Left ventricle myocardium inferior (tissue), 1 donor: ENCODE data around the gene CPAMD8. TPM values are rescaled to one million over a fixed set of nuclear protein-coding genes. Genes with fewer than 3 reads are reported as not detected.
A peak's percentile ranks its signal among the peaks of the same experiment; 100 is the strongest.

Experiments
- DNase-seq: peaks from one replicate; pipeline ENCODE4 v3.0.0-alpha.2; 2020
- H3K27ac ChIP-seq: fragments of 200-600 bp; replicated peaks from 2 replicates; pipeline ENCODE4 v1.8.0; 2021
- H3K27me3 ChIP-seq: fragments of 200-600 bp; 2 replicates; pipeline ENCODE4 v1.8.0; 2021; ENCODE audit warnings: low read depth
- H3K36me3 ChIP-seq: fragments of 200-600 bp; 2 replicates; pipeline ENCODE4 v1.8.0; 2021
- H3K4me1 ChIP-seq: fragments of 200-600 bp; 2 replicates; pipeline ENCODE4 v1.8.0; 2021
- H3K4me3 ChIP-seq: fragments of 200-600 bp; 2 replicates; pipeline ENCODE4 v1.8.0; 2021; ENCODE audit warnings: mild to moderate bottlenecking, moderate library complexity
- H3K9me3 ChIP-seq: fragments of 200-600 bp; replicated peaks from 2 replicates; pipeline ENCODE4 v1.8.0; 2021
- CTCF ChIP-seq: fragments of 200-600 bp; IDR thresholded peaks from 2 replicates; pipeline ENCODE4 v1.8.0; 2021; ENCODE audit warnings: antibody characterized with exemption, mild to moderate bottlenecking, borderline replicate concordance
- intact Hi-C: fragments of 100-400 bp; cut with micrococcal nuclease; formaldehyde crosslinking; loops from one replicate; pipeline ENCODE4 v1.11.0; 2022
- total RNA-seq: library from RNA; stranded (reverse); fragmentation: NEBNext Ultra II Directional; extraction: Animal tissue kit (Norgen Biotek cat#: 25700); gene quantifications from one replicate; pipeline ENCODE4 v1.2.1, GENCODE V29; 2021
- donor health status: DM: no; HTN: yes; CAD: no; lungs with severe emphysema.

CPAMD8 gene
- total RNA-seq, 1 donor from 2014 or later = 13.7 TPM

GRCh38 chr19:16890461-16891184 lies 136.0 kb downstream of the CPAMD8 start:
- intact Hi-C loops = no loop called here
- DNase-seq = no peak
- no peaks in the 10 kb centered on the region for H3K36me3 ChIP-seq
- TF ChIP-seq CTCF = no peak
- no peak overlapping the region for H3K27ac ChIP-seq
- no peaks in the 10 kb centered on the region for H3K27me3 ChIP-seq
- peaks cover 61% of the 10 kb centered on the region for H3K4me1 ChIP-seq
- H3K9me3 ChIP-seq = no peaks in the 10 kb centered on the region
- no peak overlapping the region for H3K4me3 ChIP-seq

DNA sequence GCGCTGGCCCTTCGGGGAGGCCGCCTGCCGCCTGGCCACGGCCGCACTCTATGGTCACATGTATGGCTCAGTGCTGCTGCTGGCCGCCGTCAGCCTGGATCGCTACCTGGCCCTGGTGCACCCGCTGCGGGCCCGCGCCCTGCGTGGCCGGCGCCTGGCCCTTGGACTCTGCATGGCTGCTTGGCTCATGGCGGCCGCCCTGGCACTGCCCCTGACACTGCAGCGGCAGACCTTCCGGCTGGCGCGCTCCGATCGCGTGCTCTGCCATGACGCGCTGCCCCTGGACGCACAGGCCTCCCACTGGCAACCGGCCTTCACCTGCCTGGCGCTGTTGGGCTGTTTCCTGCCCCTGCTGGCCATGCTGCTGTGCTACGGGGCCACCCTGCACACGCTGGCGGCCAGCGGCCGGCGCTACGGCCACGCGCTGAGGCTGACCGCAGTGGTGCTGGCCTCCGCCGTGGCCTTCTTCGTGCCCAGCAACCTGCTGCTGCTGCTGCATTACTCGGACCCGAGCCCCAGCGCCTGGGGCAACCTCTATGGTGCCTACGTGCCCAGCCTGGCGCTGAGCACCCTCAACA lies 136.6 kb downstream of the CPAMD8 start:
- peaks cover 61% of the 10 kb centered on the region for H3K4me1 ChIP-seq

DNA sequence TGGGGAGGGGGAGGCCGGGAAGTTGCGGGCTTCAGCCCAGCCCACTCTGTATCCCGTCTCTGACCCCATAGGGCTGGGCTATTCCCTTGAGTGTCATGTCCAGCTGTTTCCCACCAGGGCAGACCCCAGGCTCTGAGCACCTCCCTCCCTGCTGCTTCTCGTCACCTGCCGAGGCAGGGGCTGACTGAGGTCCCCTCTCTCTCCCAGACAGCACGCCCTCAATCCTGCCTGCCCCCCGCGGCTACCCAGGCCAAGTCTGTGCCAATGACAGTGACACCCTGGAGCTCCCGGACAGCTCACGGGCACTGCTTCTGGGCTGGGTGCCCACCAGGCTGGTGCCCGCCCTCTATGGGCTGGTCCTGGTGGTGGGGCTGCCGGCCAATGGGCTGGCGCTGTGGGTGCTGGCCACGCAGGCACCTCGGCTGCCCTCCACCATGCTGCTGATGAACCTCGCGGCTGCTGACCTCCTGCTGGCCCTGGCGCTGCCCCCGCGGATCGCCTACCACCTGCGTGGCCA lies 137.2 kb downstream of the CPAMD8 start:
- peak overlapping the region; percentile 89 for H3K27ac ChIP-seq
- H3K36me3 ChIP-seq = no peaks in the 10 kb centered on the region
- no peaks in the 10 kb centered on the region for H3K27me3 ChIP-seq
- H3K4me3 ChIP-seq = peak overlapping the region; percentile 53
- DNase-seq = peak; percentile 55
- intact Hi-C loops = no loop called here
- peak; percentile 41 for TF ChIP-seq CTCF
- no peaks in the 10 kb centered on the region for H3K9me3 ChIP-seq
- H3K4me1 ChIP-seq = peaks cover 60% of the 10 kb centered on the region

More for the DNA sequence above, 136.6 kb downstream of the CPAMD8 start:
- no peaks in the 10 kb centered on the region for H3K9me3 ChIP-seq
- H3K4me3 ChIP-seq = peak overlapping the region; percentile 53
- H3K27me3 ChIP-seq = no peaks in the 10 kb centered on the region
- intact Hi-C loops = no loop called here
- no peaks in the 10 kb centered on the region for H3K36me3 ChIP-seq
- DNase-seq = no peak
- no peak for TF ChIP-seq CTCF
- H3K27ac ChIP-seq = peak overlapping the region; percentile 89

DNA sequence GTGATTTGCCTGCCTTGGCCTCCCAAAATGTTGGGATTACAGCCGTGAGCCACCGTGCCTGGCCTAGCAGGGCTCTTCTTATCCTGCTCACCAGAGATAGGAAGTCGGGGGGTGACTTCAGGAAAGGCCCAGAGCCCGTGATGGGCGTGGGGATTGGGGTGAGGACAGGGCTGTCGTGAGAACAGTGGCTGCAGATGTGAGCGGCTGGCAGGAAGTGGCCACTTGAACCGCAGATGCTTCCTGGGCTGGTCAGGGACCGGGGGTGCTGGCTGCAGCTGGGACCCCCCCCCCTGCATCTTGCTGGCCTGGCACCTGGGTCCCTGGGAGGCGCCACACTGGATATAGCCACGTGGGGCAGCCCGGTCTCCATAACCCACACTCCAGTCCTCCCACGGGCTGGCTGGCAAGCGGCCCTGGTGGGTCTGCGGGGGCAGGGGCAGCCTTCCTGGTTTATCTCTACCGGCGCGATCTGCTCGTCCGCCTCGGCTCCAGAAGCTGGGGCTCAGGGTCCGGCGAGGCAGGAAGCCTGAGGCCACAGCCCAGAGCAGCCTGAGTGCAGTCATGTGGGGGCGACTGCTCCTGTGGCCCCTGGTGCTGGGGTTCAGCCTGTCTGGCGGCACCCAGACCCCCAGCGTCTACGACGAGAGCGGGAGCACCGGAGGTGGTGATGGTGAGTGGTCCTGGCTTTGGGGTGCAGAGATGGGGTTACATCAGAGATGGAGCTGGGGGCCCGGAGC lies 137.8 kb downstream of the CPAMD8 start, which contains the start of gene F2RL3:
F2RL3 (plus strand) TSS at position 371 of the 737 bp plus-strand sequence; CDS start at position 562, 191 bp downstream.
- H3K4me3 ChIP-seq = peak within 1 kb of the TSS; percentile 53
- peak; percentile 58 for DNase-seq
- peak within 1 kb of the TSS; percentile 89 for H3K27ac ChIP-seq
- H3K9me3 ChIP-seq = no peaks in the 10 kb centered on the region
- no peaks in the 10 kb centered on the region for H3K36me3 ChIP-seq
- peaks cover 54% of the 10 kb centered on the region for H3K4me1 ChIP-seq
- intact Hi-C loops = no loop called here
- TF ChIP-seq CTCF = no peak
- no peaks in the 10 kb centered on the region for H3K27me3 ChIP-seq
